Thyroid gland (tissue), 4 donors: ENCODE results near the gene ANKRD10.

Experiments used
- POLR2A ChIP-seq, 2 donors: fragments of 450-650 bp; IDR thresholded peaks; one replicate each; pipeline ENCODE4 v1.6.1; 2017; ENCODE audit warnings: antibody characterized with exemption in 2 of 2, mild to moderate bottlenecking in 2 of 2, moderate library complexity in 1 of 2
- TF ChIP-seq, protein P1 (sequence below), 6 experiments: fragments of 200-600 bp in 3 of 6; fragments of 450-650 bp in 3 of 6; sonication (generic) in 3 of 6; IDR thresholded peaks; one replicate each; pipeline ENCODE4 v1.5.1; 2016 to 2019; ENCODE audit warnings: antibody characterized with exemption in 6 of 6, mild to moderate bottlenecking in 2 of 6, inconsistent platforms in 1 of 6, moderate library complexity in 1 of 6

DNA sequence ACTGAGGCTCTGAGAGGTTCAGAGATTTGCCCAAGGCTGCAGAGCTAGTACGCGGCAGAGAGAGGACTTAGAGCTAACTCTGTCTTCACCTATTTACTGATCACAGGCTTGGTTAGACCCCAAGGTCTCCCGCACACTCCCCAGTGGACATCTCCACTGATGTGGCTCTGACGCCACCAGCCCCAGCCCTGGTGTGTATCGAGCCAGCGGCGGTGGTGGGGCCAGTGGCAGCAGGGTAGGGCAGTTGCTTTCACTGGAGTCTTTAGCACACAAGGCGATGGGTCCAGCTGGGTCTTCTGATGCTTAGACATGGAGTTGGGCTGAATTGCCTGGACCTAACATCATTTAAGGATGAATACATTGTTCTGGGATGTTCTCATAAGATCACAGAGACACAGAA is 85.4 kb downstream of the ANKRD10 start:
- TF ChIP-seq, protein P1, sequence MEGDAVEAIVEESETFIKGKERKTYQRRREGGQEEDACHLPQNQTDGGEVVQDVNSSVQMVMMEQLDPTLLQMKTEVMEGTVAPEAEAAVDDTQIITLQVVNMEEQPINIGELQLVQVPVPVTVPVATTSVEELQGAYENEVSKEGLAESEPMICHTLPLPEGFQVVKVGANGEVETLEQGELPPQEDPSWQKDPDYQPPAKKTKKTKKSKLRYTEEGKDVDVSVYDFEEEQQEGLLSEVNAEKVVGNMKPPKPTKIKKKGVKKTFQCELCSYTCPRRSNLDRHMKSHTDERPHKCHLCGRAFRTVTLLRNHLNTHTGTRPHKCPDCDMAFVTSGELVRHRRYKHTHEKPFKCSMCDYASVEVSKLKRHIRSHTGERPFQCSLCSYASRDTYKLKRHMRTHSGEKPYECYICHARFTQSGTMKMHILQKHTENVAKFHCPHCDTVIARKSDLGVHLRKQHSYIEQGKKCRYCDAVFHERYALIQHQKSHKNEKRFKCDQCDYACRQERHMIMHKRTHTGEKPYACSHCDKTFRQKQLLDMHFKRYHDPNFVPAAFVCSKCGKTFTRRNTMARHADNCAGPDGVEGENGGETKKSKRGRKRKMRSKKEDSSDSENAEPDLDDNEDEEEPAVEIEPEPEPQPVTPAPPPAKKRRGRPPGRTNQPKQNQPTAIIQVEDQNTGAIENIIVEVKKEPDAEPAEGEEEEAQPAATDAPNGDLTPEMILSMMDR (IDR thresholded peaks at IDR 0.05): no peak
- TF ChIP-seq POLR2A (IDR thresholded peaks at IDR 0.05): no peak
